HepG2 (cell line): ENCODE data around the gene SLC27A3. TPM values are rescaled to one million over a fixed set of nuclear protein-coding genes. Genes with fewer than 3 reads are reported as not detected.

Experiments used
- ATAC-seq: fragments of 200-7000 bp; cut with Tn5 transposase; 3 replicates; pipeline ENCODE4 v1.9.1; 2020; ENCODE audit warnings: mild to moderate bottlenecking, moderate library complexity
- BruUV-seq: library from RNA; stranded (reverse); fragments of 400-500 nt; replicated peaks from 2 replicates; lab custom pipeline; 2021; lab: Mats Ljungman, UMichigan
- CTCF ChIA-PET: fragments of 300-600 bp; formaldehyde crosslinking; extraction: SDS; loops from one replicate; lab custom pipeline; 2021; ENCODE audit warnings: low total read pairs, inconsistent platforms, low intra/inter-chr PET ratio; lab: Yijun Ruan, JAX
- POLR2A ChIA-PET: fragments of 350-600 bp; sonication (Branson Sonifier 250); formaldehyde crosslinking; loops from one replicate; lab custom pipeline; 2020; ENCODE audit warnings: antibody characterized with exemption, inconsistent platforms; lab: Yijun Ruan, JAX
- DNase-seq: peaks from one replicate; pipeline ENCODE4 v3.0.0-alpha.2; 2015; ENCODE audit warnings: low spot score
- FAIRE-seq: peaks from 3 replicates; lab custom pipeline; 2011; peaks lifted over from hg19 to GRCh38; lab: Jason Lieb, UNC
- H2AFZ ChIP-seq: one replicate; pipeline ENCODE4 v1.6.1; 2011; ENCODE audit warnings: low read length, inconsistent platforms
- H3K27ac ChIP-seq: fragments of 300-600 bp; 3 replicates; pipeline ENCODE4 v1.8.0; 2011; ENCODE audit warnings: mixed run types, mild to moderate bottlenecking, mixed read lengths, low read length, inconsistent platforms; ENCODE audit not compliant: insufficient read depth; ENCODE audit errors: extremely low read length
- H3K27me3 ChIP-seq, 2 experiments: fragments of 200-600 bp in 1 of 2; 2 replicates in 1 of 2; 3 replicates in 1 of 2; pipeline versions ENCODE4 v1.6.0 to v1.8.0; 2011; ENCODE audit warnings: low read length in 2 of 2, mild to moderate bottlenecking in 2 of 2, moderate library complexity in 2 of 2, inconsistent platforms in 1 of 2; ENCODE audit not compliant: insufficient read depth in 2 of 2, control insufficient read depth in 1 of 2
- H3K36me3 ChIP-seq, 2 experiments: fragments of 200-600 bp in 1 of 2; replicated peaks in 1 of 2; 2 replicates in 1 of 2; 3 replicates in 1 of 2; pipeline versions ENCODE4 v1.5.1 to v1.8.0; 2011; ENCODE audit warnings: low read length in 2 of 2, inconsistent platforms in 1 of 2; ENCODE audit not compliant: insufficient read depth in 2 of 2, control insufficient read depth in 1 of 2
- H3K4me1 ChIP-seq: 2 replicates; pipeline ENCODE4 v1.5.1; 2012; ENCODE audit warnings: low read length, inconsistent platforms; ENCODE audit not compliant: insufficient read depth
- H3K4me2 ChIP-seq: 2 replicates; pipeline ENCODE4 v1.6.0; 2011; ENCODE audit warnings: low read depth, low read length, inconsistent platforms
- H3K4me3 ChIP-seq, 3 experiments: fragments of 200-600 bp in 1 of 3; sonication (generic), shearing (Covaris generic) in 1 of 3; replicated peaks in 1 of 3; 2 replicates each; pipeline ENCODE4 v1.5.1; 2011 to 2016; ENCODE audit warnings: low read length in 3 of 3, inconsistent platforms in 2 of 3, low read depth in 2 of 3, mild to moderate bottlenecking in 2 of 3, control low read depth in 1 of 3, mixed read lengths in 1 of 3; ENCODE audit not compliant: insufficient read depth in 1 of 3
- H3K79me2 ChIP-seq: one replicate; pipeline ENCODE4 v1.6.1; 2011; ENCODE audit warnings: low read length, inconsistent platforms; ENCODE audit not compliant: insufficient read depth
- H3K9ac ChIP-seq: 2 replicates; pipeline ENCODE4 v1.6.0; 2011; ENCODE audit warnings: mild to moderate bottlenecking, low read depth, low read length, inconsistent platforms; ENCODE audit not compliant: insufficient read depth
- H3K9me3 ChIP-seq: 2 replicates; pipeline ENCODE4 v1.5.1; 2012; ENCODE audit warnings: mild to moderate bottlenecking, low read length
- H4K20me1 ChIP-seq: 2 replicates; pipeline ENCODE4 v1.6.0; 2011; ENCODE audit warnings: inconsistent platforms, mild to moderate bottlenecking, low read length, moderate library complexity; ENCODE audit not compliant: insufficient read depth
- EHMT2 ChIP-seq: fragments of 200-600 bp; sonication (generic); IDR thresholded peaks from 2 replicates; pipeline ENCODE4 v1.7.0; 2017; ENCODE audit warnings: antibody characterized with exemption, low read depth, low read length, borderline replicate concordance
- GATA4 ChIP-seq: sonication (generic); IDR thresholded peaks from 2 replicates; pipeline ENCODE4 v1.6.1; 2016; ENCODE audit warnings: antibody characterized with exemption, low read depth, borderline replicate concordance
- HOXA5 ChIP-seq: sonication (generic); formaldehyde crosslinking; IDR thresholded peaks from 2 replicates; pipeline ENCODE4 v1.4.0; 2020; ENCODE audit warnings: missing genetic modification reagents
- RAD21 ChIP-seq: fragments of 450-650 bp; formaldehyde crosslinking; IDR thresholded peaks from 2 replicates; pipeline ENCODE4 v1.5.0; 2020; ENCODE audit warnings: mild to moderate bottlenecking
- SMC3 ChIP-seq: IDR thresholded peaks from 2 replicates; pipeline ENCODE4 v1.6.1; 2011; ENCODE audit warnings: low read length, improper control_type of control experiment
- STAG1 ChIP-seq: sonication (generic); formaldehyde crosslinking; IDR thresholded peaks from 2 replicates; pipeline ENCODE4 v1.4.0; 2020; ENCODE audit warnings: missing genetic modification reagents
- XRCC5 ChIP-seq: fragments of 200-400 bp; formaldehyde crosslinking; optimal IDR thresholded peaks from 2 replicates; pipeline ENCODE3; 2017; ENCODE audit warnings: mild to moderate bottlenecking, low read length
- ZMYM4 ChIP-seq: sonication (generic); formaldehyde crosslinking; IDR thresholded peaks from 2 replicates; pipeline ENCODE4 v1.8.1; 2023; ENCODE audit warnings: mild to moderate bottlenecking, missing genetic modification reagents
- ZNF121 ChIP-seq: sonication (generic); formaldehyde crosslinking; IDR thresholded peaks from 2 replicates; pipeline ENCODE4 v1.5.0; 2020; ENCODE audit warnings: mild to moderate bottlenecking, missing genetic modification reagents
- ZNF136 ChIP-seq: sonication (generic); formaldehyde crosslinking; IDR thresholded peaks from 2 replicates; pipeline ENCODE4 v1.8.1; 2022; ENCODE audit warnings: low read depth, mild to moderate bottlenecking, moderate library complexity, missing genetic modification reagents
- WGBS: methylation state at CpG from one replicate; pipeline ENCODE4 v1.1.6; 2017; ENCODE audit warnings: low lambda C conversion rate; 5-methylcytosine and 5-hydroxymethylcytosine counted together
- in situ Hi-C: cut with HindIII; loops from 2 replicates; pipeline ENCODE4 v1.10.0; 2017; ENCODE audit warnings: low pct_unique_long_range_greater_than_20kb; ENCODE audit not compliant: extremely low pct_ligation_motif_present
- intact Hi-C: fragments of 100-400 bp; cut with micrococcal nuclease; formaldehyde crosslinking; loops from one replicate; pipeline ENCODE4 v1.10.0; 2022; ENCODE audit not compliant: unreplicated experiment
- polyA plus RNA-seq, 8 experiments: library from polyadenylated mRNA; depleted of rRNA in 3 of 8; stranded (reverse) in 7 of 8; unstranded in 1 of 8; fragments of >200 nt; fragmentation: Illumina TruSeq in 4 of 8; extraction: Trizol in 4 of 8; gene quantifications; 2 replicates each; pipeline versions ENCODE4 v1.2.1 to v1.2.3, GENCODE V29; 2011 to 2016; ENCODE audit warnings: low read depth in 4 of 8, missing spikeins in 1 of 8, mixed read lengths in 1 of 8; ENCODE audit not compliant: insufficient read depth in 1 of 8
- total RNA-seq, 5 experiments: library from RNA; depleted of rRNA; stranded (reverse); fragments of >200 nt; fragmentation: Illumina TruSeq; extraction: Trizol; gene quantifications; 2 replicates each; pipeline ENCODE4 v1.2.3, GENCODE V29; 2016; ENCODE audit warnings: low read depth in 1 of 5
- TF ChIP-seq, protein P1 (sequence below): sonication (generic); formaldehyde crosslinking; IDR thresholded peaks from 2 replicates; pipeline ENCODE4 v1.5.0; 2020; ENCODE audit warnings: mild to moderate bottlenecking, missing genetic modification reagents, moderate library complexity
- TF ChIP-seq, protein P2 (sequence below): fragments of 450-650 bp; IDR thresholded peaks from 2 replicates; pipeline ENCODE4 v1.6.1; 2016
- TF ChIP-seq, protein P3 (sequence below): sonication (generic); formaldehyde crosslinking; IDR thresholded peaks from 2 replicates; pipeline ENCODE4 v1.4.0; 2020; ENCODE audit warnings: missing genetic modification reagents
- TF ChIP-seq, protein P4 (sequence below): sonication (generic); formaldehyde crosslinking; IDR thresholded peaks from 2 replicates; pipeline ENCODE4 v1.4.0; 2020; ENCODE audit warnings: missing genetic modification reagents

SLC27A3 gene
- total and polyA plus RNA-seq, 2 of the 13 experiments (the other 11 are each of a cell fraction or from before 2014, with no cell fraction given): 4.3 to 10.3 TPM

DNA sequence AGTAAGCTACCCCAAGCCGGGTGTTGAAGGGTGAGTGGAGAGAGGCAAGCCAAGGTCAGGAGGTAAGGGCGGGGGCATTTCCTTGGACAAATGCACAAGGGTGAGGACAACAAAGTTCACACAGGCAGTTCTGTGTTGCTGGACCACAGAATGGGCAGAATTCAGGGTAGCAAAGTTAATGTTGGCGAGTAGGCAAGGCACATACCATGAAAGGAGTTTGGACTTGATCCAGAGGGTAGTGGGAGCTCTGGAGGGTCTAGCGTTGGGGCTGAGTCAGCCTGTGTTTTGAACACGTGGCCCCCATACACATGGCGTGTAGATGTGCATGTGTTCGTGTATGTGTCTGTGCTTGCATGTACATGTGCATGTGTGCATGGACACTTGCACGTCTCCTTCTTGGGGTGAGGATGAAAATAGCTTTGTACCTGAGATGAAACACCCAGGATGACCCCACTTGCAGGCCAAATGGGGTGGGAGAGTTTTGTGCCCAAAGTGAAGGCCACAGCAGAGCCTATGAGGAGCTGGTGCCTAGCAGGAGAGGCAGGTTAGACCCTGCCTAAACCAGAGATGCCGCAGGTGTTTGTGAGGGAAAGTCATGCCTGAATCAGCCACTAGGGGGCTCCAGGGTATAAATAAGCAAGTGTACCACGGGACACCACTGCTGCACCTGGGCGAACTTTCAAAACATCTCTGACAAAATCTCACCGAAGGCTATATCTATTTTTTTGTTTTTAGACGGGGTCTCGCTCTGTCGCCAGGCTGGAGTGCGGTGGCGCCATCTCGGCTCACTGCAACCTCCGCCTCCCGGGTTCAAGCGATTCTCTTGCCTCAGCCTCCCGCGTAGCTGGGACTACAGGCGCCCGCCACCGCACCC, 21.8 kb downstream of the SLC27A3 start:
- intact Hi-C loops: loop anchor here (1.0 to 5.0 kb wide), 2 partner anchors 170 to 189 kb away; partner anchors contain the start of genes CREB3L4 and RAB13
- DNase-seq: peak; percentile 65
- no TSS peak for BruUV-seq
- Histone ChIP-seq H3K9ac (no peak overlapping the region), H3K36me3 (no peaks in the 10 kb centered on the region), H3K4me3 (no peak overlapping the region), H2AFZ (no peak overlapping the region), H3K4me2 (peak overlapping the region; percentile 33; the same call in 1 of the 2 replicates), H3K79me2 (no peaks in the 10 kb centered on the region), H3K9me3 (no peaks in the 10 kb centered on the region), H3K27ac (no peak overlapping the region), H3K4me1 (peaks cover 39% of the 10 kb centered on the region), H4K20me1 (no peaks in the 10 kb centered on the region), H3K27me3 (peaks cover 7 to 45% of the 10 kb centered on the region in 2 experiments; a peak in 4 of 5 replicates)
- peak; percentile 89 for FAIRE-seq
- TF ChIP-seq ZNF136 (no peak), XRCC5 (peak; percentile 42), ZMYM4 (CRISPR knock-in tag) (0 out of 2 replicates have a peak, but pooled peaks have one; percentile 14), SMC3 (peak; percentile 81), EHMT2 (no peak), ZNF121 (peak; percentile 80), HOXA5 (CRISPR knock-in tag) (0 out of 2 replicates have a peak, but pooled peaks have one; percentile 31), RAD21 (CRISPR knock-in tag) (peak; percentile 67), STAG1 (CRISPR knock-in tag) (peak; percentile 82), GATA4 (no peak)
- TF ChIP-seq, protein P1, sequence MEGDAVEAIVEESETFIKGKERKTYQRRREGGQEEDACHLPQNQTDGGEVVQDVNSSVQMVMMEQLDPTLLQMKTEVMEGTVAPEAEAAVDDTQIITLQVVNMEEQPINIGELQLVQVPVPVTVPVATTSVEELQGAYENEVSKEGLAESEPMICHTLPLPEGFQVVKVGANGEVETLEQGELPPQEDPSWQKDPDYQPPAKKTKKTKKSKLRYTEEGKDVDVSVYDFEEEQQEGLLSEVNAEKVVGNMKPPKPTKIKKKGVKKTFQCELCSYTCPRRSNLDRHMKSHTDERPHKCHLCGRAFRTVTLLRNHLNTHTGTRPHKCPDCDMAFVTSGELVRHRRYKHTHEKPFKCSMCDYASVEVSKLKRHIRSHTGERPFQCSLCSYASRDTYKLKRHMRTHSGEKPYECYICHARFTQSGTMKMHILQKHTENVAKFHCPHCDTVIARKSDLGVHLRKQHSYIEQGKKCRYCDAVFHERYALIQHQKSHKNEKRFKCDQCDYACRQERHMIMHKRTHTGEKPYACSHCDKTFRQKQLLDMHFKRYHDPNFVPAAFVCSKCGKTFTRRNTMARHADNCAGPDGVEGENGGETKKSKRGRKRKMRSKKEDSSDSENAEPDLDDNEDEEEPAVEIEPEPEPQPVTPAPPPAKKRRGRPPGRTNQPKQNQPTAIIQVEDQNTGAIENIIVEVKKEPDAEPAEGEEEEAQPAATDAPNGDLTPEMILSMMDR (CRISPR knock-in tag): peak; percentile 84
- TF ChIP-seq, protein P2, sequence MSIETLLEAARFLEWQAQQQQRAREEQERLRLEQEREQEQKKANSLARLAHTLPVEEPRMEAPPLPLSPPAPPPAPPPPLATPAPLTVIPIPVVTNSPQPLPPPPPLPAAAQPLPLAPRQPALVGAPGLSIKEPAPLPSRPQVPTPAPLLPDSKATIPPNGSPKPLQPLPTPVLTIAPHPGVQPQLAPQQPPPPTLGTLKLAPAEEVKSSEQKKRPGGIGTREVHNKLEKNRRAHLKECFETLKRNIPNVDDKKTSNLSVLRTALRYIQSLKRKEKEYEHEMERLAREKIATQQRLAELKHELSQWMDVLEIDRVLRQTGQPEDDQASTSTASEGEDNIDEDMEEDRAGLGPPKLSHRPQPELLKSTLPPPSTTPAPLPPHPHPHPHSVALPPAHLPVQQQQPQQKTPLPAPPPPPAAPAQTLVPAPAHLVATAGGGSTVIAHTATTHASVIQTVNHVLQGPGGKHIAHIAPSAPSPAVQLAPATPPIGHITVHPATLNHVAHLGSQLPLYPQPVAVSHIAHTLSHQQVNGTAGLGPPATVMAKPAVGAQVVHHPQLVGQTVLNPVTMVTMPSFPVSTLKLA: peak; percentile 91
- TF ChIP-seq, protein P3, sequence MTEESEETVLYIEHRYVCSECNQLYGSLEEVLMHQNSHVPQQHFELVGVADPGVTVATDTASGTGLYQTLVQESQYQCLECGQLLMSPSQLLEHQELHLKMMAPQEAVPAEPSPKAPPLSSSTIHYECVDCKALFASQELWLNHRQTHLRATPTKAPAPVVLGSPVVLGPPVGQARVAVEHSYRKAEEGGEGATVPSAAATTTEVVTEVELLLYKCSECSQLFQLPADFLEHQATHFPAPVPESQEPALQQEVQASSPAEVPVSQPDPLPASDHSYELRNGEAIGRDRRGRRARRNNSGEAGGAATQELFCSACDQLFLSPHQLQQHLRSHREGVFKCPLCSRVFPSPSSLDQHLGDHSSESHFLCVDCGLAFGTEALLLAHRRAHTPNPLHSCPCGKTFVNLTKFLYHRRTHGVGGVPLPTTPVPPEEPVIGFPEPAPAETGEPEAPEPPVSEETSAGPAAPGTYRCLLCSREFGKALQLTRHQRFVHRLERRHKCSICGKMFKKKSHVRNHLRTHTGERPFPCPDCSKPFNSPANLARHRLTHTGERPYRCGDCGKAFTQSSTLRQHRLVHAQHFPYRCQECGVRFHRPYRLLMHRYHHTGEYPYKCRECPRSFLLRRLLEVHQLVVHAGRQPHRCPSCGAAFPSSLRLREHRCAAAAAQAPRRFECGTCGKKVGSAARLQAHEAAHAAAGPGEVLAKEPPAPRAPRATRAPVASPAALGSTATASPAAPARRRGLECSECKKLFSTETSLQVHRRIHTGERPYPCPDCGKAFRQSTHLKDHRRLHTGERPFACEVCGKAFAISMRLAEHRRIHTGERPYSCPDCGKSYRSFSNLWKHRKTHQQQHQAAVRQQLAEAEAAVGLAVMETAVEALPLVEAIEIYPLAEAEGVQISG (CRISPR knock-in tag): peak; percentile 39; the same call in 1 of the 2 replicates
- TF ChIP-seq, protein P4, sequence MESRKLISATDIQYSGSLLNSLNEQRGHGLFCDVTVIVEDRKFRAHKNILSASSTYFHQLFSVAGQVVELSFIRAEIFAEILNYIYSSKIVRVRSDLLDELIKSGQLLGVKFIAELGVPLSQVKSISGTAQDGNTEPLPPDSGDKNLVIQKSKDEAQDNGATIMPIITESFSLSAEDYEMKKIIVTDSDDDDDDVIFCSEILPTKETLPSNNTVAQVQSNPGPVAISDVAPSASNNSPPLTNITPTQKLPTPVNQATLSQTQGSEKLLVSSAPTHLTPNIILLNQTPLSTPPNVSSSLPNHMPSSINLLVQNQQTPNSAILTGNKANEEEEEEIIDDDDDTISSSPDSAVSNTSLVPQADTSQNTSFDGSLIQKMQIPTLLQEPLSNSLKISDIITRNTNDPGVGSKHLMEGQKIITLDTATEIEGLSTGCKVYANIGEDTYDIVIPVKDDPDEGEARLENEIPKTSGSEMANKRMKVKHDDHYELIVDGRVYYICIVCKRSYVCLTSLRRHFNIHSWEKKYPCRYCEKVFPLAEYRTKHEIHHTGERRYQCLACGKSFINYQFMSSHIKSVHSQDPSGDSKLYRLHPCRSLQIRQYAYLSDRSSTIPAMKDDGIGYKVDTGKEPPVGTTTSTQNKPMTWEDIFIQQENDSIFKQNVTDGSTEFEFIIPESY (CRISPR knock-in tag): peak; percentile 50; the same call in 1 of the 2 replicates
- POLR2A ChIA-PET: interaction anchor here (1.9 to 2.6 kb wide), 2 partner anchors 189 to 193 kb away, joined by 9 to 10 read pairs; partner anchors contain the start of genes RAB13 and RPS27
- WGBS: 33% methylated on average over 25 of the region's 26 CpGs
- in situ Hi-C loops: loop anchor here (5.0 kb wide), 1 partner anchor 190 kb away; the partner anchor contains the start of gene RAB13
- ATAC-seq: peak; percentile 66
- CTCF ChIA-PET: interaction anchor here (1.2 to 3.6 kb wide), 2 partner anchors 149 to 189 kb away, joined by 3 to 35 read pairs; partner anchors contain the start of genes DENND4B and RAB13
